Psoas muscle (tissue), 8 donors: ENCODE measurements around the gene CASTOR1. TPM values are rescaled to one million over a fixed set of nuclear protein-coding genes. Genes with fewer than 3 reads are reported as not detected.
A peak's percentile ranks its signal among the peaks of the same experiment; 100 is the strongest.

Experiments
- ATAC-seq, 4 donors: fragments of 200-7000 bp; cut with Tn5 transposase; one replicate each; pipeline ENCODE4 v1.9.1; 2020; ENCODE audit warnings: moderate library complexity in 3 of 4, mild to moderate bottlenecking in 2 of 4
- DNase-seq, 2 donors: peaks; one replicate each; pipeline ENCODE4 v3.0.0-alpha.2; 2020
- H3K27ac ChIP-seq: fragments of 200-600 bp; one replicate; pipeline ENCODE4 v1.8.0; 2022
- H3K27me3 ChIP-seq, 3 donors: fragments of 200-600 bp in 1 of 3; one replicate each; pipeline versions ENCODE4 v1.6.1 to v1.8.0; 2013 to 2022; ENCODE audit warnings: low read length in 2 of 3, mild to moderate bottlenecking in 2 of 3, moderate library complexity in 1 of 3; ENCODE audit not compliant: insufficient read depth in 3 of 3
- H3K36me3 ChIP-seq, 2 donors: fragments of 200-600 bp in 1 of 2; one replicate each; pipeline versions ENCODE4 v1.6.1 to v1.8.0; 2013 to 2022; ENCODE audit warnings: low read depth in 1 of 2, mild to moderate bottlenecking in 1 of 2, moderate library complexity in 1 of 2; ENCODE audit not compliant: insufficient read depth in 1 of 2
- H3K4me1 ChIP-seq: fragments of 200-600 bp; one replicate; pipeline ENCODE4 v1.8.0; 2022
- H3K4me3 ChIP-seq: fragments of 200-600 bp; one replicate; pipeline ENCODE4 v1.8.0; 2022; ENCODE audit warnings: mild to moderate bottlenecking
- H3K9me3 ChIP-seq: fragments of 200-600 bp; one replicate; pipeline ENCODE4 v1.8.0; 2022
- WGBS, 3 donors: extraction: QIAGEN DNeasy Blood & Tissue Kit; methylation state at CpG; one replicate each; pipeline versions ENCODE4 v1.1.6 to v1.1.7; 2013; 5-methylcytosine and 5-hydroxymethylcytosine counted together
- intact Hi-C, 2 donors: fragments of 100-400 bp; cut with DNase I; formaldehyde crosslinking; loops; one replicate each; pipeline versions ENCODE4 v1.11.0 to v1.14.2; 2022
- polyA plus RNA-seq, 3 donors: library from polyadenylated mRNA; stranded (reverse); fragments of 200-250 nt; gene quantifications; one replicate each; pipeline ENCODE4 v1.2.3, GENCODE V29; 2013
- total RNA-seq, 4 donors: library from RNA; stranded (reverse); fragmentation: NEBNext Ultra II Directional in 2 of 4; extraction: Animal tissue kit (Norgen Biotek cat#: 25700) in 2 of 4; gene quantifications; one replicate each; pipeline versions ENCODE4 v1.2.1 to v1.2.4, GENCODE V29; 2021 to 2023
- TF ChIP-seq, protein P1 (sequence below): fragments of 200-600 bp; IDR thresholded peaks from one replicate; pipeline ENCODE4 v1.8.0; 2022; ENCODE audit warnings: antibody characterized with exemption
- donor health status: healthy with polysubstance abuse.
- donor health status: DM: no; HTN: no; CAD: no; lungs with moderate emphysema.
- donor health status: Bipolar disorder and iron deficiency.
- donor health status: healthy.
- donor health status: DM: yes; HTN: yes; CAD: no.
- donor health status: DM: no; HTN: no; CAD: no.
- donor health status: DM: no; HTN: no; CAD: no.
- donor health status: DM: yes; HTN: yes; CAD: no.

The CASTOR1 gene
- total and polyA plus RNA-seq, 7 donors: 0.44 to 5.1 (median 2.9) TPM

DNA sequence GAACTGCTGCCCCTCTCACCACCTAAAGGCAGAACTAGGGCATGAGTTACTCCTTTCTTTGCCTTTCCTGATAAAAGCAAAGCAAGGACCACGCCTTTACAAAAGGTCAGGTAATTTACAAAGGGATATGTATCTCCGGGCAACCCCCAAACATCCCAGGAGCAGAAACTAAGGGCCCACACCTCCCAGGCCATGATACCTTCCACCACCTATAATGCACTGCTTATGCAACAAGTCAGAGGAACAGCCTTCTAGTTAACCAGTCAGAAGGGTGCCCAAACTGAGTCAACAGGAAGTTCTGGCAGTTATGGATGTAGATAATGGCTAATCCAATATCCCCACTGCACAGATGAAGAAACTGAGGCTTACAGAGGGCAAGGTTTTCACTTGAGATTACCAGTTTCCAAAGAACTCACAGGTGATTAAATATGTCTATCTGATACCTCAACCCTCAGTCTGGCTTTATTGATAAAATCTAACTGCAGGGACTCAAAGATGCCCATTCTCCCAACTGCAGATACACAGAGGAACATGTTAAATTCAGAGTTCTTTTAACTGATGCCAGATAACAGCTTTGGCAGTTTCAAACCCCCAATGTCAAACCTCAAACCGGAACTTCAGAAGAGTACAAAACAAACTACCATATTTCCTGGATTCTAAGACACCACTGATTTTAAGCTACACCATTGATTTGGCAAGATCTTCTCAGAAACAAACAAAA lies 16.8 kb upstream of the CASTOR1 start:
- H3K27ac ChIP-seq: peak overlapping the region; percentile 30
- no peaks in the 10 kb centered on the region for H3K27me3 ChIP-seq
- DNase-seq (no peak), ATAC-seq (no peak)
- no peaks in the 10 kb centered on the region for H3K9me3 ChIP-seq
- WGBS, 3 donors: 59 to 60% (median 60%) methylated on average over 3 of the region's 3 CpGs
- TF ChIP-seq, protein P1, sequence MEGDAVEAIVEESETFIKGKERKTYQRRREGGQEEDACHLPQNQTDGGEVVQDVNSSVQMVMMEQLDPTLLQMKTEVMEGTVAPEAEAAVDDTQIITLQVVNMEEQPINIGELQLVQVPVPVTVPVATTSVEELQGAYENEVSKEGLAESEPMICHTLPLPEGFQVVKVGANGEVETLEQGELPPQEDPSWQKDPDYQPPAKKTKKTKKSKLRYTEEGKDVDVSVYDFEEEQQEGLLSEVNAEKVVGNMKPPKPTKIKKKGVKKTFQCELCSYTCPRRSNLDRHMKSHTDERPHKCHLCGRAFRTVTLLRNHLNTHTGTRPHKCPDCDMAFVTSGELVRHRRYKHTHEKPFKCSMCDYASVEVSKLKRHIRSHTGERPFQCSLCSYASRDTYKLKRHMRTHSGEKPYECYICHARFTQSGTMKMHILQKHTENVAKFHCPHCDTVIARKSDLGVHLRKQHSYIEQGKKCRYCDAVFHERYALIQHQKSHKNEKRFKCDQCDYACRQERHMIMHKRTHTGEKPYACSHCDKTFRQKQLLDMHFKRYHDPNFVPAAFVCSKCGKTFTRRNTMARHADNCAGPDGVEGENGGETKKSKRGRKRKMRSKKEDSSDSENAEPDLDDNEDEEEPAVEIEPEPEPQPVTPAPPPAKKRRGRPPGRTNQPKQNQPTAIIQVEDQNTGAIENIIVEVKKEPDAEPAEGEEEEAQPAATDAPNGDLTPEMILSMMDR: no peak
- H3K36me3 ChIP-seq: no peaks in the 10 kb centered on the region
- peaks cover 27% of the 10 kb centered on the region for H3K4me1 ChIP-seq
- H3K4me3 ChIP-seq: no peak overlapping the region
- intact Hi-C loops: no loop called here

DNA sequence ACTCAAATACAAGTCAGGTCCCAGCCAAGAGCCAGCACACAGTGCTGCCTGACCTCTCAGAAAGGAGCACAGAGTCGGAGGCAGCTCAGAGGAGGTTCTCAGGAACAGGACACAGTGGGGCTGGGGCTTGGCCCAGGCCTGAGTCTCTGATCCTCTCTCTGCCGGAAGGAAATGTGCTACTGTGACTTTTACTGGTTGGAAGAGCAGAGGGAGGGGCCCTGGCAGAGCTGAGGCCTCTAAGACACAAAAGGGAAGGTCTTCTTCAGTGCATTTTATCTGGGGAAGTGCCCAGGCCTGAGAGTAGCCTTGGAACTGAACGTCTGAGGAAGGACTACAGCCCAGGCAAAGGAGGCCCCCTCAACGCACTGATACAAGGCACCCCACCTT lies 16.2 kb upstream of the CASTOR1 start:
- Histone ChIP-seq H3K27ac (peak overlapping the region; percentile 30), H3K36me3 (no peaks in the 10 kb centered on the region), H3K9me3 (no peaks in the 10 kb centered on the region), H3K4me3 (no peak overlapping the region), H3K27me3 (no peaks in the 10 kb centered on the region), H3K4me1 (peaks cover 21% of the 10 kb centered on the region)
- DNase-seq (peak; percentile 71 to 84), ATAC-seq (peak in 3 of 4 donors; percentile 56 to 74 (median 61))
- intact Hi-C loops: no loop called here
- TF ChIP-seq, protein P1: no peak
- 43 to 49% (median 45%) methylated on average over 4 of the region's 4 CpGs for WGBS, 3 donors

DNA sequence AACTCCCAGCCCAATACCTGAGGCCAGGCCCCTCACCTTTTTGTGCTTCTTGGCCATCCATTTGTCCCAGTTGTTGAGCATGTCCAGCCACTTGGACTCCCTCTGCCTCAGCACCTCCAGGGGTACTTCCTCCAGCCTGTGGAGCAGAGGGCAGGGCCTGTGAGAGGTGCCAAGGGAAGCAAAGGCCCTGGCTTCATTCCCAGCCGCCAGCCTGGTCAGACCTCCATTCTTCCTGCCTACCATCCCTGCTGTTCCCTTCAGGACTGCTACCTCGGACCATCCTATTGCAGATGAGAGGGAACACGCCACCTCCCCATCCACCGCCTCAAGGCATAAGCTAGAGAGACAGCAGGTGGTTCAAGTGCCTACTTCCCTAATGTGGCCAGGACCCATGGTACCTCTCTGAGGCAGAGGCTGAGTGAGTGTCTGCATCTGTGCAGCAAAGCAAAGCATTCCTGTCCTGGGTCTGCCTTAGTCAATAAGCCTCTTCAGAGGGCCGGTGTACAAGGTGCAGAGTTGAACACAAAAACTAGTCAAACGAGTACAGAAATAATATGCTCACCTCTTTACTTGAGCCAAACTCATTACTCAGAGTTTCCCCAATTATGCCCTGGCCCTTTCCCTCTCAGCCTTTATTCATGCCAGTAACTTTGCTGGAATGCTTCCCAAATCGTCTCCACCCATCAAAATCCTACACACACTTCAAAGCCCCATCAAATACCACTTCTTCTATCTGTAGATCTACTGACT lies 15.4 kb upstream of the CASTOR1 start:
- intact Hi-C loops: no loop called here
- ATAC-seq (no peak), DNase-seq (no peak)
- TF ChIP-seq, protein P1: no peak
- Histone ChIP-seq H3K4me1 (peaks cover 13% of the 10 kb centered on the region), H3K4me3 (no peak overlapping the region), H3K9me3 (no peaks in the 10 kb centered on the region), H3K27me3 (no peaks in the 10 kb centered on the region), H3K27ac (peak overlapping the region; percentile 30), H3K36me3 (no peaks in the 10 kb centered on the region)
- WGBS, 3 donors: 69 to 78% (median 75%) methylated on average over 7 of the region's 7 CpGs

DNA sequence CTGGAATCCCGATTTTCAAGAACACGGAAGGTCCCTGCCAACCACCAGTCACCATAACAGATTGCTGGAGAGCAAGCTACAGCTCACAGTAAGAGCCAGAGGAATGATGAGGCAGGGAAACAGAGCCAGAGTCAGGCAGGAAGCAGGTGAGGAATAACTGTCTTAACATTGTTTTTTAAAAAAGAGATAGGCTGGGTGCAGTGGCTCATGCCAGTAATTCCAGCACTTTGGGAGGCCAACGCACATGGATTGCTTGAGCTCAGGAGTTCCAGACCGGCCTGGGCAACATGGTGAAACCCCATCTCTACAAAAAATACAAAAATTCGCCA lies 13.5 kb upstream of the CASTOR1 start:
- Histone ChIP-seq H3K27me3 (no peaks in the 10 kb centered on the region), H3K36me3 (peaks cover 0 to 10% of the 10 kb centered on the region in 2 donors), H3K4me3 (no peak overlapping the region), H3K4me1 (peaks cover 13% of the 10 kb centered on the region), H3K27ac (peak overlapping the region; percentile 46), H3K9me3 (no peaks in the 10 kb centered on the region)
- WGBS, 3 donors: 54 to 66% (median 64%) methylated on average over 5 of the region's 5 CpGs
- TF ChIP-seq, protein P1: no peak
- DNase-seq: no peak
- ATAC-seq: no peak
- intact Hi-C loops: no loop called here
